Measurements from ENCODE around the gene PGAP2. TPM values are rescaled to one million over a fixed set of nuclear protein-coding genes. Genes with fewer than 3 reads are reported as not detected.
A peak's percentile ranks its signal among the peaks of the same experiment; 100 is the strongest.

PGAP2 gene
- total and polyA plus RNA-seq, 2 donors (not counting 3 experiments of a cell fraction or from before 2014, with no cell fraction given): 18.3 to 34.1 TPM

DNA sequence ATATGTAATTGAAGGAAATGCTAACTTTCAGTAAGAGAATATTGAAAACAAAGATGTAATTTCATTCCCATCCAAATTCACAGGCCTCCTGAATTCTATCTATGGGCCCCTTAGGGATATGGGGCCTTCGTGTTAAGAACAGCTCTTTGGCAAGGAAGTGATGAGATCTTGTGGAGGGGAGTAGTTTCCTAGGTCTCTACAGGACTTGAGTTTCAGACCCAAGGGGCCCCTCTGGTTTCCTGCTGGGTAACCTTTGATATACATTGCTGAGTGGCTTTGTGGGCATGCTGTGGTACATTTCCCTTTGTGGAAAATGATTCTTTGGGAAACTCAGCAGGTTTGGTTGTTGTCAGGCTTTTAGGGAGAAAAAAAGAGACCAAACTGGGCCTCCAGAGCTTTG lies 53.3 kb downstream of the PGAP2 start:
- CTCF ChIA-PET: interaction anchor here (0.6 to 4.2 kb wide), 2 partner anchors 12 to 212 kb away, joined by 3 to 22 read pairs; no protein-coding TSS in a partner anchor
- Histone ChIP-seq H3K27me3 (ENCODE audit: control insufficient read depth in 2 of 2, insufficient read depth in 2 of 2, low read length in 2 of 2) (no peaks in the 10 kb centered on the region), H3K4me3 (replicated peaks in 1 of 3; ENCODE audit: insufficient read depth in 1 of 3, low read depth in 1 of 3, low read length in 3 of 3) (no peak overlapping the region), H3K36me3 (ENCODE audit: control insufficient read depth in 2 of 2, extremely low read depth in 1 of 2, insufficient read depth in 2 of 2, low read length in 2 of 2) (no peaks in the 10 kb centered on the region), H3K9ac (replicated peaks; ENCODE audit: extremely low read depth, insufficient read depth, low read length) (no peak overlapping the region), H4K20me1 (replicated peaks; ENCODE audit: control insufficient read depth, extremely low read depth, insufficient read depth, low read length) (no peaks in the 10 kb centered on the region), H3K4me1 (ENCODE audit: control insufficient read depth, extremely low read depth, insufficient read depth, low read length) (peaks cover 31% of the 10 kb centered on the region), H3K27ac (ENCODE audit: insufficient read depth, low read depth, low read length) (no peak overlapping the region), H2AFZ (ENCODE audit: low read depth, low read length) (no peak overlapping the region), H3K9me3 (replicated peaks; ENCODE audit: control insufficient read depth, insufficient read depth, low read length) (no peaks in the 10 kb centered on the region), H3K79me2 (ENCODE audit: control insufficient read depth, insufficient read depth, low read length) (peaks cover 9% of the 10 kb centered on the region), H3K4me2 (ENCODE audit: insufficient read depth, low read length) (no peak overlapping the region), H3K9me1 (replicated peaks; ENCODE audit: control insufficient read depth, extremely low read depth, insufficient read depth, low read length) (no peaks in the 10 kb centered on the region)
- TF ChIP-seq POLR2A (IDR thresholded peaks at IDR 0.05; ENCODE audit: low read depth, low read length) (no peak), POLR2AphosphoS5 (IDR thresholded peaks at IDR 0.05; ENCODE audit: insufficient read depth, low read depth, low read length) (no peak), EZH2 (IDR thresholded peaks at IDR 0.05; ENCODE audit: borderline replicate concordance, low read depth, low read length, severe bottlenecking) (no peak)
- DNase-seq (ENCODE audit: low read depth, low spot score) (no peak), FAIRE-seq (no peak)
- POLR2A ChIA-PET: no interaction called here
- dilution Hi-C loops (cut with MboI; ENCODE audit: extremely low pct_ligation_motif_present, low sequenced_read_pairs) (loop anchor here (25.0 kb wide), 1 partner anchor 201 kb away; no protein-coding TSS in a partner anchor), intact Hi-C loops (cut with micrococcal nuclease) (no loop called here)
- BruUV-seq (replicated peaks): no TSS peak

GRCh38 chr11:3865388-3866193 lies 57.2 kb downstream of the PGAP2 start:
- ChIA-PET POLR2A (interaction anchor here (0.6 kb wide), 1 partner anchor 25 kb away, joined by 4 read pairs; the partner anchor contains the start of gene RHOG), CTCF (interaction anchor here (1.2 to 2.6 kb wide), 4 partner anchors 10 to 207 kb away, joined by 4 to 35 read pairs (median 6); partner anchors contain the start of gene STIM1)
- H2AFZ ChIP-seq (ENCODE audit: low read depth, low read length): peak overlapping the region; percentile 4
- H3K4me2 ChIP-seq (ENCODE audit: insufficient read depth, low read length): peak overlapping the region; percentile 68
- BruUV-seq (replicated peaks): TSS peak; percentile 9
- no peaks in the 10 kb centered on the region for H3K36me3 ChIP-seq (ENCODE audit: control insufficient read depth in 2 of 2, extremely low read depth in 1 of 2, insufficient read depth in 2 of 2, low read length in 2 of 2)
- H3K27ac ChIP-seq (ENCODE audit: insufficient read depth, low read depth, low read length): peak overlapping the region; percentile 78
- no peaks in the 10 kb centered on the region for H4K20me1 ChIP-seq (replicated peaks; ENCODE audit: control insufficient read depth, extremely low read depth, insufficient read depth, low read length)
- peaks cover 40% of the 10 kb centered on the region for H3K4me1 ChIP-seq (ENCODE audit: control insufficient read depth, extremely low read depth, insufficient read depth, low read length)
- FAIRE-seq (peak; percentile 91), DNase-seq (ENCODE audit: low read depth, low spot score) (peak; percentile 85)
- intact Hi-C loops (cut with micrococcal nuclease) (loop anchor here (1.0 kb wide), 2 partner anchors 10 to 15 kb away; partner anchors contain the start of gene STIM1), dilution Hi-C loops (cut with MboI; ENCODE audit: extremely low pct_ligation_motif_present, low sequenced_read_pairs) (loop anchor here (25.0 kb wide), 1 partner anchor 197 kb away; no protein-coding TSS in a partner anchor)
- no peaks in the 10 kb centered on the region for H3K9me1 ChIP-seq (replicated peaks; ENCODE audit: control insufficient read depth, extremely low read depth, insufficient read depth, low read length)
- H3K9ac ChIP-seq (replicated peaks; ENCODE audit: extremely low read depth, insufficient read depth, low read length): peak overlapping the region; percentile 46
- TF ChIP-seq CTCF (IDR thresholded peaks at IDR 0.05; ENCODE audit: extremely low read depth in 1 of 2, insufficient read depth in 1 of 2, low read depth in 1 of 2, low read length in 2 of 2) (no peak), POLR2A (IDR thresholded peaks at IDR 0.05; ENCODE audit: low read depth, low read length) (peak; percentile 74), JUN (IDR thresholded peaks at IDR 0.05; ENCODE audit: borderline replicate concordance, insufficient read depth, insufficient read length, low read depth) (peak; percentile 86), FOS (IDR thresholded peaks at IDR 0.05; ENCODE audit: borderline replicate concordance, insufficient read depth, low read length) (peak; percentile 77), MYC (IDR thresholded peaks at IDR 0.05; ENCODE audit: low read depth, low read length) (no peak), EZH2 (IDR thresholded peaks at IDR 0.05; ENCODE audit: borderline replicate concordance, low read depth, low read length, severe bottlenecking) (no peak), POLR2AphosphoS5 (IDR thresholded peaks at IDR 0.05; ENCODE audit: insufficient read depth, low read depth, low read length) (peak; percentile 69), GATA2 (IDR thresholded peaks at IDR 0.05; ENCODE audit: insufficient read depth, insufficient read length, low read depth, low read length) (peak; percentile 84)
- H3K4me3 ChIP-seq (replicated peaks in 1 of 3; ENCODE audit: insufficient read depth in 1 of 3, low read depth in 1 of 3, low read length in 3 of 3): peak overlapping the region in 1 of 3 experiments; percentile 10
- H3K9me3 ChIP-seq (replicated peaks; ENCODE audit: control insufficient read depth, insufficient read depth, low read length): no peaks in the 10 kb centered on the region
- no peaks in the 10 kb centered on the region for H3K27me3 ChIP-seq (ENCODE audit: control insufficient read depth in 2 of 2, insufficient read depth in 2 of 2, low read length in 2 of 2)
- H3K79me2 ChIP-seq (ENCODE audit: control insufficient read depth, insufficient read depth, low read length): peaks cover 14% of the 10 kb centered on the region

Data from endothelial cell of umbilical vein (primary cell).